ENCODE results near the gene SENP1. TPM values are rescaled to one million over a fixed set of nuclear protein-coding genes. Genes with fewer than 3 reads are reported as not detected.

SENP1 gene
- total and polyA plus RNA-seq, 2 experiments from 2014 or later = 8.6 to 27.7 TPM

DNA sequence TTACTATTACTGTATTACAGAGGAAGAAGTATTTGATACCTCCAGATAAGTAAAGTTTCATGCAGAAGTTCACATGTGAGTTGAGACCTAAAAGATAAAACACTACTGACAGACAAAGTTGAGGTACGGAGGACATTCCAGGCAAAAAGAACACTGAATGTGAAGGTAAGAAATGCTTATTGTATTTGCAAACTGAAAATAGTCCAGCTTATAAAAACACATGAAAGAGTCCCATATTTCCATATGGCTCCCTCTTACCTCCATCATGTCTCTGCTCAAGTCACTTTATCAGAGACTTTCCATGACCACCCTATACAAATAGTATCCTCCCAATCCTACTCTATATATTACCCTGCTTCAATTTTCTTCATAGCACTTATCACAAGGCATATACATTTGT, 35.8 kb downstream of the SENP1 start (continued):
- no peak for TF ChIP-seq REST (IDR thresholded peaks at IDR 0.05; ENCODE audit: unreplicated experiment)
- TF ChIP-seq ZNF114 (CRISPR knock-in tag; IDR thresholded peaks at IDR 0.05) = no peak
- no peak for TF ChIP-seq EZH2 (IDR thresholded peaks at IDR 0.05; ENCODE audit: low read depth, unreplicated experiment)
- TF ChIP-seq, protein P1, sequence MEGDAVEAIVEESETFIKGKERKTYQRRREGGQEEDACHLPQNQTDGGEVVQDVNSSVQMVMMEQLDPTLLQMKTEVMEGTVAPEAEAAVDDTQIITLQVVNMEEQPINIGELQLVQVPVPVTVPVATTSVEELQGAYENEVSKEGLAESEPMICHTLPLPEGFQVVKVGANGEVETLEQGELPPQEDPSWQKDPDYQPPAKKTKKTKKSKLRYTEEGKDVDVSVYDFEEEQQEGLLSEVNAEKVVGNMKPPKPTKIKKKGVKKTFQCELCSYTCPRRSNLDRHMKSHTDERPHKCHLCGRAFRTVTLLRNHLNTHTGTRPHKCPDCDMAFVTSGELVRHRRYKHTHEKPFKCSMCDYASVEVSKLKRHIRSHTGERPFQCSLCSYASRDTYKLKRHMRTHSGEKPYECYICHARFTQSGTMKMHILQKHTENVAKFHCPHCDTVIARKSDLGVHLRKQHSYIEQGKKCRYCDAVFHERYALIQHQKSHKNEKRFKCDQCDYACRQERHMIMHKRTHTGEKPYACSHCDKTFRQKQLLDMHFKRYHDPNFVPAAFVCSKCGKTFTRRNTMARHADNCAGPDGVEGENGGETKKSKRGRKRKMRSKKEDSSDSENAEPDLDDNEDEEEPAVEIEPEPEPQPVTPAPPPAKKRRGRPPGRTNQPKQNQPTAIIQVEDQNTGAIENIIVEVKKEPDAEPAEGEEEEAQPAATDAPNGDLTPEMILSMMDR (conservative IDR thresholded peaks at IDR 0.05; ENCODE audit: low read depth in 2 of 2) = no peak
- no peak for TF ChIP-seq JUNB (IDR thresholded peaks at IDR 0.05; ENCODE audit: unreplicated experiment)
- TF ChIP-seq STAT1 (IDR thresholded peaks at IDR 0.05; ENCODE audit: unreplicated experiment) = no peak
- TF ChIP-seq ZNF331 (CRISPR knock-in tag; IDR thresholded peaks at IDR 0.05; ENCODE audit: low read depth) = no peak
- TF ChIP-seq POLR2AphosphoS5 (IDR thresholded peaks at IDR 0.05; ENCODE audit: low read depth) = no peak
- no peak for TF ChIP-seq EZH2phosphoT487 (IDR thresholded peaks at IDR 0.05; ENCODE audit: unreplicated experiment)

DNA sequence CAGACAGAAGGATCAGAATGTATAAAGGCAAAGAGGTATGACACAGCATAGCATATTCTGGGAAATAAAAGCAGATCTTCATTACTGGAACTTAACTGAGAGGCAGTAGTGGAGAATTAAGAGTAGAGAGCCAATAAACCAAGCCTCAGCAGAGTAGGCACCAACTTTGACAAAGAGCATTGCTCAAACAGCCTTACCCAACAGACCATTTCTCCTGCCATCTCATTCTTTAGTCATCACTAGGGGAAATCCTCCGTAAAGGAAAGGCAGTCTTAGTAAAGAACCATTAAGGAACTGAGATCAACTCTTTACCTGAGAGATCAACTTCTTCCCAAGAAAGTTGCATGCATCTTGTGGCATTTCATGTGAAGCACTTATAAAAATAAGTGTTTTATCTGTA, 36.6 kb downstream of the SENP1 start:
- ATAC-seq = no peak
- no peaks in the 10 kb centered on the region for H3K27me3 Mint-ChIP-seq (ENCODE audit: insufficient read depth, low read depth, poor library complexity)
- no peaks in the 10 kb centered on the region; the same call in 1 of the 2 replicates for H4K20me1 ChIP-seq (replicated peaks; ENCODE audit: insufficient read depth)
- H3K27ac Mint-ChIP-seq = no peak overlapping the region
- DNase-seq (ENCODE audit: low spot score) = no peak
- no peaks in the 10 kb centered on the region for H3K79me2 ChIP-seq (replicated peaks; ENCODE audit: insufficient read depth)
- no peak overlapping the region for H3K4me2 ChIP-seq
- H3K4me1 Mint-ChIP-seq = no peaks in the 10 kb centered on the region; the same call in 2 of the 3 replicates
- no peaks in the 10 kb centered on the region for H3K4me1 ChIP-seq (ENCODE audit: insufficient read depth)
- no peak overlapping the region for H3K4me3 Mint-ChIP-seq
- H3K36me3 ChIP-seq (ENCODE audit: insufficient read depth) = peaks cover 21% of the 10 kb centered on the region
- no peaks in the 10 kb centered on the region for H3F3A ChIP-seq (replicated peaks; ENCODE audit: low read depth)
- no peak overlapping the region for H3K27ac ChIP-seq (ENCODE audit: low read depth)
- H3K27me3 ChIP-seq (ENCODE audit: insufficient read depth) = no peaks in the 10 kb centered on the region
- no peak for TF ChIP-seq ETS1 (IDR thresholded peaks at IDR 0.05)
- TF ChIP-seq EZH2 (IDR thresholded peaks at IDR 0.05; ENCODE audit: low read depth, unreplicated experiment) = no peak
- no peak for TF ChIP-seq NANOG (IDR thresholded peaks at IDR 0.05; ENCODE audit: borderline replicate concordance)
- no peak for TF ChIP-seq JUNB (IDR thresholded peaks at IDR 0.05; ENCODE audit: unreplicated experiment)
- no peak for TF ChIP-seq EZH2phosphoT487 (IDR thresholded peaks at IDR 0.05; ENCODE audit: unreplicated experiment)
- TF ChIP-seq ZNF331 (CRISPR knock-in tag; IDR thresholded peaks at IDR 0.05; ENCODE audit: low read depth) = no peak
- TF ChIP-seq ZNF114 (CRISPR knock-in tag; IDR thresholded peaks at IDR 0.05) = no peak
- TF ChIP-seq CREB1 (CRISPR knock-in tag; IDR thresholded peaks at IDR 0.05; ENCODE audit: low read depth) = no peak
- no peak overlapping the region for H3K4me3 ChIP-seq
- H3K36me3 Mint-ChIP-seq (ENCODE audit: low read depth) = peaks cover 31% of the 10 kb centered on the region
- no peaks in the 10 kb centered on the region for H3K9me2 ChIP-seq (ENCODE audit: insufficient read depth)
- no peak overlapping the region for H2AFZ ChIP-seq
- H3K9me3 Mint-ChIP-seq = no peaks in the 10 kb centered on the region
